HG02610 (cell line): ENCODE measurements around the gene MCF2L.
"Not testable (repeated sequence)": the region's sequence is repeated elsewhere in the genome, so short reads cannot be mapped to it uniquely, and the experiment has no call there.

ENCODE experiments used
- ATAC-seq: cut with Tn5 transposase; IDR thresholded peaks from one replicate; pipeline ENCODE4 v1.9.1; 2021; ENCODE audit warnings: mild to moderate bottlenecking, moderate library complexity; ENCODE audit not compliant: unreplicated experiment

MCF2L gene

DNA sequence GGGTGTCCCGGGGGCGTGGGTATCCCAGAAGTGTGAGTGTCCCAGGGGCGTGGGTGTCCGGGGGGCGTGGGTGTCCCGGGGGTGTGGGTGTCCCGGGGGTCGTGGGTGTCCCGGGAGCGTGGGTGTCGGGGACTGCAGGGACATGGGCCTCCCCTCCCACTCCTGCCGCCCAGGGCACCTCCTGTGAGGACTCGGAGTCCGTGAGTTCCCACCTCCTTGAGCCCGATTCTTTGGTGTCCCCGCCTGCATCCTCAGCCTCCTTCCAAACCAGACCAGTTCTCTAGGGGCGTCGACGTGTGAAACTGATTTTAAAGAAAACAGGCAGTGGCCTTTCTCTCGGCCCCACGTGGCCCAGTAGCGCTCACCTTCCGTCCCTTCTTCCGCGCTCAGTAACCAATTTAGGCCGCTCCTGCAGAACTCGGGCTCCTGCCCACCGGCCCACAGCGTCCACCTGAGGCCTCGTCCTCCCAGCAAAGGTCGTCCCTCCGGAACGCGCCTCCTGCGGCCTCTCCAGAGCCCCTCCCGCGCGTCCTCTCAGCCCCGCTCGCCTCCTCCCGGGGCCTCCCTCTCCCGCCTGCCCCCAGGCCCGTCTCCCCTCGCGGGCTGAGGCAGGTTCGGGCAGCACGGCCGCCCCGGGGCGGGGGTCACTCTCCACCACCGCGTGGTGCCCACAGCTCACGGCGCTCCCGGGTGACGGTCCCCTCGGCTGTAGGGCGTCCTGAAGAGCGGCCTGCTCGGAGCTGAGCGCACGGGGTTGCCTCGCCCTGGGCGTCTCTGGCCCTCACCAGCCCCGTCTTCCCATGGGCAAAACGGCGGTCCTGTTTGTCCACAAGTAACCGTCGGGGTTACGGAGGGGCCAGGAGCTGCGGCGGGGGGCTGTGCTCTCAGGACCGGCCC, 140.4 kb downstream of the MCF2L start:
- ATAC-seq: no peak

DNA sequence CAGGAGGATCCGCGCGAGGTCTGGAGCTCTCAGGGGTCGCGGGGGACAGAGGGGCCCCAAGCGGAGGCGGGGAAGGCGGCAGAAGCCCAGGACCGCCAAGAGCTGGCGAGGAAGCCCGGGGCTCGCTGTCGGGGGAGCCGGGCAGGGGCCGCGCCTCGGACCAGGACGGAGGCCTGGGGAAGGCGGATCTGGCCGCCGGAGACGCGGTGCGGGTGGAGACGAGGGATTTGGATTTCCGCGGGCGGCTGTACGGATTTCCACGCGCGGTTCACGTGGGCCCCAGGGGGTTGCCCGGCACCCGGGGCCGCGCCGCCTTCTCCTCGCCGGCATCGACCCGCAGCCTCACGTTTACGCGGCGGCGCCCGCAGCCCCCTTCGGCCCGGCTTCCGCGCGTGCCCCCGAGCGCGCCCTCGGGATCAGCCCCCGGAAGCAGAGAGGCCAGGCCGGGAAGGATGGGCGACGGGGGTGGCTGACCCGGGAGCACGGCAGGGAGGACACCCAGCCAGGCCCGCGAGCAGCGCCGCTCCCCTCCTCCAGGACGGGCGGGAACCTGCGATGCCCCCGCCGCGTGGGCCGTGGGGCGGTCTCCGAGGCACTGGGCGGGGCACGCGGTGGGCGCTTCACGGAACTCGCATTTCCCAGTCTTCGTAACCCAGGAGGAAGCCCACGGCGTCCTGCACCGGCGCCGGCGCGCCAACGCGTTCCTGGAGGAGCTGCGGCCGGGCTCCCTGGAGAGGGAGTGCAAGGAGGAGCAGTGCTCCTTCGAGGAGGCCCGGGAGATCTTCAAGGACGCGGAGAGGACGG, 141.2 kb downstream of the MCF2L start:
- ATAC-seq: no peak

DNA sequence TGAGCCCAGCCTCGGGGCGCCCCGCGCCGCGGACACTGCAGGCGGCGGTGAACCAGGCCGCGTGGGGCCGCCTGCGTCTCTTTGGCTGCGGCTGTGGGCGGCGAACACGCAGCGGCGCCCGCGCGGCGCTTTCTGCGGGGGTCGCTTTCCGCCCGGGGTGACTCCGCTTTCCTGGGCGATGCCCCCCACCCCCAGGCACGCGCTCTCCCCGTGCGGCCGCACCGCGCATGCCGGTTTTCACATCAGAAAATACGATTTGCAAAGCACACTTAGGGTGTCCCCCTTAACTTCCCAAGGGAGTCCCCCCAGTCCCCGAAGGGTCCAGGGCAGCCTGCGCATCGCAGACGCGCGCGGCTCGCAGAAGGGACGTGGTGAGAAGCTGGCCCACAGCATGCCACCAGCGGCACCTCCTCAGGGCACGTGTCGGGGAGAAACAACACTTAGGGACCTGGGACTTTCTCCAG, 141.9 kb downstream of the MCF2L start:
- ATAC-seq: no peak

DNA sequence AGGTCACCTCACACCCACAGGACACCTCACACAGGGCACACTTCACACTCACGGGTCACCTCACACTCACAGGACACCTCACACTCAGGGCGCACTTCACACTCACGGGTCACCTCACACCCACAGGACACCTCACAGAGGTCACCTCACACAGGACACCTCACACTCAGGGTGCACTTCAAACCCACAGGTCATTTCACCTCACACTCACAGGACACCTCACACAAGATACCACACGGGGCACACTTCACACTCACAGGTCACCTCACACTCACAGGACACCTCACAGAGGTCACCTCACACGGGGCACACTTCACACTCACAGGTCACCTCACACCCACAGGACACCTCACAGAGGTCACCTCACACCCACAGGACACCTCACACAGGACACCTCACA, 142.8 kb downstream of the MCF2L start:
- ATAC-seq: not testable (repeated sequence)

DNA sequence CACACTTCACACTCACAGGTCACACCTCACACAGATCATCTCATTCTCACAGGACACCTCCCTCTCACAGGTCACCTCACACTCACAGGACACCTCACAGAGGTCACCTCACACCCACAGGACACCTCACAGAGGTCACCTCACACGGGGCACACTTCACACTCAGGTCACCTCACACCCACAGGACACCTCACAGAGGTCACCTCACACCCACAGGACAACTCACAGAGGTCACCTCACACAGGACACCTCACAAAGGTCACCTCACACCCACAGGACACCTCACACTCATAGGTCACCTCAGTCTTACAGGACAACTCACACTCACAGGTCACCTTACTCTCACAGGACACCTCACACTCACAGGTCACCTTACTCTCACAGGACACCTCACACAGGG, 143.5 kb downstream of the MCF2L start:
- not testable (repeated sequence) for ATAC-seq

DNA sequence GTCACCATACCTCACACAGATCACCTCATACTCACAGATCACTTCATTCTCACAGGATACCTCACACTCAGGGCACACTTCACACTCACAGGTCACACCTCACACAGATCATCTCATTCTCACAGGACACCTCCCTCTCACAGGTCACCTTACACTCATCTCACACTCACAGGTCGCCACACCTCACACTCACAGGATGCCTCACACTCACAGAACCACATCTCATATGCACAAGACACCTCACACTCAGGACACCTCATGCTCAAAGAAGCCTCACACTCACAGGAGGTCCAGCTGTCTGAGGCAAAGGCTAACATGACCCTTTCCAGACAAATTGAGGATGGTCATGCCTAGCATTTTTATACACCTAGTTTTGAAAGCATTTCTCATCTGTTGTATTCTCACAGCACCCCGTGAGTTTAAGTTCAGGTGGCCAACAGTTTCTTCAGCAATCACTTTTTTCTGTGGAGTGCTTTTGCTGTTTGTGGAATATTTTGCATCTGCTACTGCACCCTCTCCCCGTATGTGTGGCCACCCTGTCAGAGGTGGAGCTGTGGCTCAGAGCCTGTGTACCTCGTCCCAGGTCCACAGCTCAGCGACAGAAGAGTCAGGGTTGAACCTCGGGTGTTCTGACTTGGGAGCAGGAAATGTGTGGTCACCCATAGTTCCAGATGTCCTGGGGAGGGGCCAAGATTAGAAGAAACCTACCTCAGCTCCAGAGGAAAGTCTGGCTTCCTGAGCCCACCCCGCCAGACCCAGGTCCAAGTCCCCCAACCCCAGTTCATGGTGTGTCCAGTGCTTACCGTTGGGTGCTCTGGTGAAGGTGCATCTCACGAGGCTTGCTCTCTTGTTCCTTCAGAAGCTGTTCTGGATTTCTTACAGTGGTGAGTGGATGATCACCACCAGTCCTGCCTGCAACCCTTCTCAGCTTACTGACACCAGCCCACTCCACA, 144.2 kb downstream of the MCF2L start:
- no peak for ATAC-seq

DNA sequence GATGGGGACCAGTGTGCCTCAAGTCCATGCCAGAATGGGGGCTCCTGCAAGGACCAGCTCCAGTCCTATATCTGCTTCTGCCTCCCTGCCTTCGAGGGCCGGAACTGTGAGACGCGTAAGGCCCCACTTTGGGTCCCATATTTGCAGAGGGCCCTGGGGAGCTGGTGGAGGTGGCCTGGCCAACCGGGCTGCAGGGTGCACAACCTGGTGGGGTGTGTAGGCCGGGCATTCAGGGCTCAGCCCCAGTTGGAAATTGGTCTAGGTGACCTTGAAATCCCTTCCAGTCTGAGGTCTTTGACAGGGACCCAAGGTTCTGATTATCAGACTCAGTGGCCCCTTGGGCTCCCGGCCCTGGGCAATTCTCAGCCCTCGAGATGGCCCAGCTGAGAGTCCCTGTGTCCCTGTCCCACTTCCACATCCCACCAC, 144.8 kb downstream of the MCF2L start:
- ATAC-seq: no peak

DNA sequence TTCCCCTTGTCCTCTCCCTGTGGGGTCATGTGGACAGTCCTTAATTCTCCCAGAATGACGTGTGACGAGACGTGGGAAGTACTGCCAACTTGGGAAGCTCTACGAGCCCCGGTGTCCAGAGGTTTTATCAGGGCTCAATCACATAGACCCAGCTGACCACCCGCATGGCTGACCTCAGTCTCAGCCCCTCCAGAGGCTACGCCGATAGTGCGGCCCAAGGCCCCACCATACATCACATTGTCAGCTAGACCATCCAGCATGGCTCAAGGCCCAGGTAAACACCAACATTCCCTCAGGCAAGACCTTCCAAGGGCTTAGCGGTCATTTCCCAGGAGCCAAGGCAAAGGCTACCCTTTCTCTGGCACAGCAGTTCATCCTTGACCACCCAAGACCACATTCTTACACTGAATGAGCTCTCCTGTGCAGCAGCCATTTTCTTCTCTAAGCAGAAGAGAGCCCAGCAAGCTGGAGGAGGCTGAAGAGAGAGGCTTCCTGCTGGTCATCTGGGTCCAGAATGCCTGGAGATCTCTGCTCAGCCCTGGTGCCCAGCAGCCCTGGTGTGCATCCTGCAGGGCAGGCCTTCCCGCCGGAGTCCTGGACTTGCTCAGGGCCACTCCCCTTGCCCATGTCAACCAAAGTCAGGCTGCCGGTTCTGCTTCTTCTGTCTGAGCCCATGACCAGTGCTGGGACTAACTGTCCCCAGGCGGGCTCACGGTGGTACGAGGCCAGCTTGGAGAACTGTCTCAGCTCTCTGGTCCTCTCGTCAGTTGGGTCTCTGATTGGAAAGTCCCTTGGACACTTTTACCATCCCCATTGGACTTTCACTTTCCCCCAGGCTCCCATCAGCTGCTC, 145.7 kb downstream of the MCF2L start:
- ATAC-seq: no peak

DNA sequence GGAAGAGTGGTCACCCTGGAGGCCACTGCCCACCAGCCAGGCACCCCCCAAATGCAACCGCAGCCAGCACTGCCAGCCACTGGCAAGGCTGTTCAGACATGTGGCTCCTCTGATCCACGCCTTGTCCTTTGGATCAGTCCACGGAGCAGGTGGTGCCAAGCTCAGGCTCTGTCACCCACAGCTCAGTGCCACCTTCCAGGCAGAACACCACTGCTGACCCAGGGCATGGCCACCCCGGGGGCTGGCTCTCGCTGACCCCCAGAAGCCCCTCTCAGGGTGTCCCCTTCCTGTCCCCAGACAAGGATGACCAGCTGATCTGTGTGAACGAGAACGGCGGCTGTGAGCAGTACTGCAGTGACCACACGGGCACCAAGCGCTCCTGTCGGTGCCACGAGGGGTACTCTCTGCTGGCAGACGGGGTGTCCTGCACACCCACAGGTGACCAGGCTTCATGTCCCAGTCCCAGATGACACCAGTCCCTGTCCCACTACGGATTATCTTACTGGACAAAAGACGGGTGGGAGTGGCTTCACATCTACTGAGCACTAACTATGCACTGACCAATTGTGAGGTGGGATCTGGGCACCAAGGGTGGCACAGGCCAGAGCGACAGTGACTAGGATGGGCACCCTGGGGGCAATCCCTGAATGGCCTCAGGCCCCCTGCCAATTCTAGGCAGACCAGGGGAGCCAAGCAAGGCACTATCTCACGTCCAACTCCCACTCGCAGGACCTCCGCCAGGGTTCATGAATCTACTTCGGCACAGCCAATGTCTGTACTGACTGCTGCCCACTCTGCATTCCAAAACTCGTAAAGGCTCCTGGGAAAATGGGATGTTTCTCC, 146.6 kb downstream of the MCF2L start:
- ATAC-seq: no peak

DNA sequence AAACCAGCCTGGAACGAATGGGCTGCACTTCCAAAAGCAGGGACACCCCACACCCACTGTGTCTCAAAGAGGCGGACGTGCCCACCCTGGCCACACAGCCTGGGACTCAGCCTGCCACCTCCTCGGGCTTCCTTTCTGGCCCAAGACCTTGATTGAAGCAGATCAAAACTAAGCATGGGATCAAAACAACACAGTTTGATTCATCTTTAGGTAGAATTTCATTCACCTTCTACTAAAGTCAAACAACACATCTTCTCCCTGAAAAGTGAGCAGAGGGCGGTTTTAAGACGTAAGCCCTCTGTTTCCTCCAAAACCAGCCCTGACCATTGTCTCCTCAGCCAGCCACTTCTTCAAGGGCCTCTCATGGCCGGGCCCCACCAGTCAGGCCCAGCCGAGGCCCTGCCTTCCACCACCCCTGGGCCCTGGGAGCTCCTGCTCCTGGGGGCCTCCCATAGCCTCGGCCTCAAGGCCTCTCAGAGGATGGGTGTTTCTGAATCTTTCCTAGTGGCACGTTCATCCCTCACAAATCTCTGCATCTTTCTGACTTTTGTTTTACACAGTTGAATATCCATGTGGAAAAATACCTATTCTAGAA, 147.3 kb downstream of the MCF2L start:
- ATAC-seq: no peak

DNA sequence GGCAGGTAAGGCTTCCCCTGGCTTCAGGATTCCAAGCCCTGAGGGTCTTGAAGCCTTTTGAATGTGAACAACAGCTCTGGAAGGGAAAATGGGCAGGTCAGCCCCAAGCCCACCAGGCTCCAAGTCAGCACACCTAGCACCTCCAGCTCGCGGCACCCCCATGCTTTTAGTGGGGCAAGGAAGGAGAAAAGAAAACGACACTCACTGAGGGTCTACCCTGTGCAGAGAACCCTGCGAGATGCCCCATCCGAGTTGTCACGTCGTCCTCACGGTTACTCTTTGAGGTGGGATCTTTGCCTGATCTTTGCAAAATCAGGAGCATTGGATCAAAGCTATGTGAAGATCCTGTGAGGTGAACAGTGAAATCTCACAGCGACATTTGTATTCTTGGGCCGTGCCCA, 147.9 kb downstream of the MCF2L start:
- no peak for ATAC-seq

DNA sequence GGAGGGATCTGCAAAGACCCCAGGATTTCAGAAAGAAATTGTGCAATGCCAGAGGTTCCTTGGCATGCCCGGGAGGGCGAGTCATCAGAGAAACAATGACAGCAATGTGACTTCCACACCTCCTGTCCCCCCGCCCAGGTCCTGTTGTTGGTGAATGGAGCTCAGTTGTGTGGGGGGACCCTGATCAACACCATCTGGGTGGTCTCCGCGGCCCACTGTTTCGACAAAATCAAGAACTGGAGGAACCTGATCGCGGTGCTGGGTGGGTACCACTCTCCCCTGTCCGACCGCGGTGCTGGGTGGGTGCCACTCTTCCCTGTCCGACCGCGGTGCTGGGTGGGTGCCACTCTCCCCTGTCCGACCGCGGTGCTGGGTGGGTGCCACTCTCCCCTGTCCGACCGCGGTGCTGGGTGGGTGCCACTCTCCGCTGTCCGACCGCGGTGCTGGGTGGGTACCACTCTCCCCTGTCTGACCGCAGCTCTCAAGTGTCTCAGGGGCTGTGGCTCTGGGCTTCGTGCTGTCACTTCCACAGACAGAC, 148.4 kb downstream of the MCF2L start:
- ATAC-seq: no peak

DNA sequence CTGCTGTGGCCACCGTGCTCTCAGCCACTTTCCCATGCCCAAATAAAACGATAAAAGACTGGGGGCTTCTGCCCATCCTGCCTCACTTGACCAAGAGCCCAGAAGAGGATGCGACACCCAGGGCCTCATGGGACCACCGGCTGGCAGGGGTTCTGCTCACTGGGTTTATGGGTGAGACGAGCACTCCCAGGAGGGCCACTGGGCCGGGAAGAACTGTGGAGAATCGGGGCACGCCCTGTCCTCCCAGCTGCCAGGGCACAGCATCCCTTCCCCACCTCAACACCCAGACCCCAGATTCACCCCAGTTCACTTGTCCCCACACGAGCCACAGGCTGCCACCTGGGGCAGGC, 148.9 kb downstream of the MCF2L start:
- no peak for ATAC-seq

DNA sequence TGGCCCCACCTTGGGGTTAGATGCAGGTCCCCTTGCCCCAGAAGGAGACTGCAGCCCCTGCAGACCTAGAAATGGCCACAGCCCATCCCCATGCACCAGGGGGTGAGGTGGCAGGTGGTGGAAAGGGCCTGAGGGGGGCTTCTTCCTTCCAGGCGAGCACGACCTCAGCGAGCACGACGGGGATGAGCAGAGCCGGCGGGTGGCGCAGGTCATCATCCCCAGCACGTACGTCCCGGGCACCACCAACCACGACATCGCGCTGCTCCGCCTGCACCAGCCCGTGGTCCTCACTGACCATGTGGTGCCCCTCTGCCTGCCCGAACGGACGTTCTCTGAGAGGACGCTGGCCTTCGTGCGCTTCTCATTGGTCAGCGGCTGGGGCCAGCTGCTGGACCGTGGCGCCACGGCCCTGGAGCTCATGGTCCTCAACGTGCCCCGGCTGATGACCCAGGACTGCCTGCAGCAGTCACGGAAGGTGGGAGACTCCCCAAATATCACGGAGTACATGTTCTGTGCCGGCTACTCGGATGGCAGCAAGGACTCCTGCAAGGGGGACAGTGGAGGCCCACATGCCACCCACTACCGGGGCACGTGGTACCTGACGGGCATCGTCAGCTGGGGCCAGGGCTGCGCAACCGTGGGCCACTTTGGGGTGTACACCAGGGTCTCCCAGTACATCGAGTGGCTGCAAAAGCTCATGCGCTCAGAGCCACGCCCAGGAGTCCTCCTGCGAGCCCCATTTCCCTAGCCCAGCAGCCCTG, 149.4 kb downstream of the MCF2L start:
- ATAC-seq: no peak

DNA sequence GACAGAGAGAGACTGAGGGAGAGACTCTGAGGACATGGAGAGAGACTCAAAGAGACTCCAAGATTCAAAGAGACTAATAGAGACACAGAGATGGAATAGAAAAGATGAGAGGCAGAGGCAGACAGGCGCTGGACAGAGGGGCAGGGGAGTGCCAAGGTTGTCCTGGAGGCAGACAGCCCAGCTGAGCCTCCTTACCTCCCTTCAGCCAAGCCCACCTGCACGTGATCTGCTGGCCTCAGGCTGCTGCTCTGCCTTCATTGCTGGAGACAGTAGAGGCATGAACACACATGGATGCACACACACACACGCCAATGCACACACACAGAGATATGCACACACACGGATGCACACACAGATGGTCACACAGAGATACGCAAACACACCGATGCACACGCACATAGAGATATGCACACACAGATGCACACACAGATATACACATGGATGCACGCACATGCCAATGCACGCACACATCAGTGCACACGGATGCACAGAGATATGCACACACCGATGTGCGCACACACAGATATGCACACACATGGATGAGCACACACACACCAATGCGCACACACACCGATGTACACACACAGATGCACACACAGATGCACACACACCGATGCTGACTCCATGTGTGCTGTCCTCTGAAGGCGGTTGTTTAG, 150.3 kb downstream of the MCF2L start:
- ATAC-seq: no peak

DNA sequence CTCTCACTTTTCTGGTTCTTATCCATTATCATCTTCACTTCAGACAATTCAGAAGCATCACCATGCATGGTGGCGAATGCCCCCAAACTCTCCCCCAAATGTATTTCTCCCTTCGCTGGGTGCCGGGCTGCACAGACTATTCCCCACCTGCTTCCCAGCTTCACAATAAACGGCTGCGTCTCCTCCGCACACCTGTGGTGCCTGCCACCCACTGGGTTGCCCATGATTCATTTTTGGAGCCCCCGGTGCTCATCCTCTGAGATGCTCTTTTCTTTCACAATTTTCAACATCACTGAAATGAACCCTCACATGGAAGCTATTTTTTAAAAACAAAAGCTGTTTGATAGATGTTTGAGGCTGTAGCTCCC, 150.8 kb downstream of the MCF2L start:
- ATAC-seq: no peak
